HCT116 (cell line): ENCODE results near the gene TBCC. TPM values are rescaled to one million over a fixed set of nuclear protein-coding genes. Genes with fewer than 3 reads are reported as not detected.

Experiments
- ATAC-seq: fragments of 200-7000 bp; cut with Tn5 transposase; 2 replicates; pipeline ENCODE4 v1.9.1; 2020; ENCODE audit warnings: mild to moderate bottlenecking, moderate library complexity
- BruUV-seq: library from RNA; stranded (reverse); fragments of 400-500 nt; replicated peaks from 2 replicates; lab custom pipeline; 2021; lab: Mats Ljungman, UMichigan
- CTCF ChIA-PET: fragments of 300-600 bp; sonication (Branson Sonifier 250); formaldehyde crosslinking; loops from one replicate; lab custom pipeline; 2021; ENCODE audit warnings: antibody characterized with exemption; lab: Charles Lee
- POLR2A ChIA-PET: fragments of 300-600, 350-600 bp; sonication (Branson Sonifier 250); formaldehyde crosslinking; loops from one replicate; lab custom pipeline; 2021; ENCODE audit warnings: antibody characterized with exemption; lab: Charles Lee
- RAD21 ChIA-PET, 2 experiments: fragments of 300-600 bp; sonication (Branson Sonifier 250); formaldehyde crosslinking; loops; one replicate each; lab custom pipeline; 2023; ENCODE audit warnings: low total read pairs in 2 of 2; ENCODE audit not compliant: uncharacterized antibody in 2 of 2, unreplicated experiment in 2 of 2, low non-redundant PET in 1 of 2; lab: Charles Lee
- DNase-seq: peaks from one replicate; pipeline ENCODE4 v3.0.0-alpha.2; 2010; ENCODE audit warnings: low read depth, low spot score
- H2AFZ ChIP-seq: fragments of 200-600 bp; shearing (Covaris generic), sonication (generic); 2 replicates; pipeline ENCODE4 v1.6.1; 2017; ENCODE audit warnings: low read depth, mixed run types, mixed read lengths, antibody characterized with exemption, low read length; ENCODE audit not compliant: poor library complexity, severe bottlenecking
- H3K27ac ChIP-seq: 2 replicates; pipeline ENCODE4 v1.5.1; 2012; ENCODE audit warnings: low read depth, low read length
- H3K27me3 ChIP-seq: fragments of 200-600 bp; sonication (generic); 2 replicates; pipeline ENCODE4 v1.6.1; 2016; ENCODE audit warnings: mixed run types, low read length, mixed read lengths; ENCODE audit not compliant: insufficient read depth
- H3K36me3 ChIP-seq, 2 experiments: fragments of 200-500 bp in 1 of 2; fragments of 200-600 bp in 1 of 2; sonication (Bioruptor generic) in 1 of 2; sonication (generic) in 1 of 2; 2 replicates each; pipeline versions ENCODE4 v1.5.1 to v1.6.1; 2014 to 2016; ENCODE audit warnings: low read length in 2 of 2, inconsistent platforms in 1 of 2, mixed read lengths in 1 of 2, mixed run types in 1 of 2; ENCODE audit not compliant: insufficient read depth in 2 of 2, control insufficient read depth in 1 of 2
- H3K4me1 ChIP-seq, 2 experiments: fragments of 200-600 bp in 1 of 2; sonication (generic) in 1 of 2; 2 replicates each; pipeline versions ENCODE4 v1.5.1 to v1.6.1; 2012 to 2017; ENCODE audit warnings: low read length in 2 of 2, inconsistent platforms in 1 of 2, mild to moderate bottlenecking in 1 of 2, mixed read lengths in 1 of 2, mixed run types in 1 of 2, moderate library complexity in 1 of 2; ENCODE audit not compliant: insufficient read depth in 2 of 2, control insufficient read depth in 1 of 2
- H3K4me2 ChIP-seq: fragments of 200-600 bp; sonication (generic); 2 replicates; pipeline ENCODE4 v1.6.1; 2017; ENCODE audit warnings: mixed run types, low read length, mixed read lengths
- H3K4me3 ChIP-seq, 2 experiments: fragments of 200-600 bp in 1 of 2; sonication (generic) in 1 of 2; replicated peaks in 1 of 2; 2 replicates each; pipeline ENCODE4 v1.5.1; 2011 to 2016; ENCODE audit warnings: low read length in 2 of 2, control low read depth in 1 of 2, low read depth in 1 of 2, mild to moderate bottlenecking in 1 of 2, mixed read lengths in 1 of 2, mixed run types in 1 of 2
- H3K79me2 ChIP-seq: fragments of 200-600 bp; sonication (generic); 2 replicates; pipeline ENCODE4 v1.6.1; 2017; ENCODE audit warnings: mild to moderate bottlenecking, mixed run types, low read length, moderate library complexity, mixed read lengths; ENCODE audit not compliant: insufficient read depth
- H3K9ac ChIP-seq: fragments of 200-600 bp; sonication (generic); 2 replicates; pipeline ENCODE4 v1.6.1; 2016; ENCODE audit warnings: low read length, mixed read lengths
- H3K9me2 ChIP-seq: fragments of 200-600 bp; sonication (generic), shearing (Covaris generic); 2 replicates; pipeline ENCODE4 v1.6.1; 2017; ENCODE audit warnings: mixed run types, mild to moderate bottlenecking, moderate library complexity; ENCODE audit not compliant: insufficient read depth
- H3K9me3 ChIP-seq, 2 experiments: fragments of 200-500 bp in 1 of 2; fragments of 200-600 bp in 1 of 2; sonication (Bioruptor generic) in 1 of 2; sonication (generic) in 1 of 2; 2 replicates each; pipeline ENCODE4 v1.6.1; 2014 to 2017; ENCODE audit warnings: low read length in 2 of 2, mixed read lengths in 2 of 2, inconsistent platforms in 1 of 2, low read depth in 1 of 2, mild to moderate bottlenecking in 1 of 2, mixed run types in 1 of 2, moderate library complexity in 1 of 2; ENCODE audit not compliant: control insufficient read depth in 1 of 2, insufficient read depth in 1 of 2
- H4K20me1 ChIP-seq: fragments of 200-600 bp; sonication (generic), shearing (Covaris generic); 2 replicates; pipeline ENCODE4 v1.6.1; 2017; ENCODE audit warnings: mixed run types, mild to moderate bottlenecking, moderate library complexity; ENCODE audit not compliant: insufficient read depth
- CBX3 ChIP-seq: IDR thresholded peaks from 2 replicates; pipeline ENCODE4 v1.6.1; 2012; ENCODE audit warnings: low read depth
- CEBPB ChIP-seq: IDR thresholded peaks from 2 replicates; pipeline ENCODE4 v1.6.1; 2012; ENCODE audit warnings: low read depth
- EGR1 ChIP-seq: IDR thresholded peaks from 2 replicates; pipeline ENCODE4 v1.6.1; 2012; ENCODE audit warnings: low read depth
- EZH2 ChIP-seq: fragments of 200-600 bp; sonication (generic); IDR thresholded peaks from 2 replicates; pipeline ENCODE4 v1.6.1; 2017; ENCODE audit warnings: antibody characterized with exemption, mixed run types
- FOSL1 ChIP-seq: IDR thresholded peaks from 2 replicates; pipeline ENCODE4 v1.6.1; 2012; ENCODE audit warnings: low read depth
- JUND ChIP-seq: IDR thresholded peaks from 2 replicates; pipeline ENCODE4 v1.6.1; 2012
- POLR2A ChIP-seq: IDR thresholded peaks from 2 replicates; pipeline ENCODE4 v1.7.0; 2011; ENCODE audit warnings: borderline replicate concordance; ENCODE audit not compliant: insufficient read depth, insufficient read length; ENCODE audit errors: extremely low read depth
- POLR2AphosphoS5 ChIP-seq: IDR thresholded peaks from 2 replicates; pipeline ENCODE4 v1.6.1; 2011; ENCODE audit warnings: mild to moderate bottlenecking, low read depth, low read length, moderate library complexity
- RAD21 ChIP-seq: IDR thresholded peaks from 2 replicates; pipeline ENCODE4 v1.6.1; 2012; ENCODE audit warnings: low read depth, mild to moderate bottlenecking
- SIN3A ChIP-seq: IDR thresholded peaks from 2 replicates; pipeline ENCODE4 v1.6.1; 2012; ENCODE audit warnings: low read depth
- SP1 ChIP-seq: IDR thresholded peaks from 2 replicates; pipeline ENCODE4 v1.6.1; 2012; ENCODE audit warnings: low read depth
- SRF ChIP-seq: IDR thresholded peaks from 2 replicates; pipeline ENCODE4 v1.6.1; 2012; ENCODE audit warnings: low read depth
- TCF7L2 ChIP-seq: IDR thresholded peaks from 2 replicates; pipeline ENCODE4 v1.7.0; 2011; ENCODE audit warnings: borderline replicate concordance, inconsistent platforms; ENCODE audit not compliant: insufficient read depth, insufficient read length; ENCODE audit errors: extremely low read depth
- YY1 ChIP-seq: IDR thresholded peaks from 2 replicates; pipeline ENCODE4 v1.6.1; 2011; ENCODE audit warnings: low read length, low read depth, moderate library complexity, mild to moderate bottlenecking; ENCODE audit not compliant: insufficient replicate concordance; ENCODE audit errors: extremely low read depth
- ZFX ChIP-seq: fragments of 450-650 bp; IDR thresholded peaks from 2 replicates; pipeline ENCODE4 v1.6.1; 2017
- intact Hi-C: fragments of 100-400 bp; cut with micrococcal nuclease; formaldehyde crosslinking; loops from 2 replicates; pipeline ENCODE4 v1.10.0; 2022
- total RNA-seq: library from RNA; stranded (reverse); gene quantifications from one replicate; pipeline ENCODE4 v1.2.1, GENCODE V29; 2021; ENCODE audit not compliant: unreplicated experiment
- TF ChIP-seq, protein P1 (sequence below): IDR thresholded peaks from 2 replicates; pipeline ENCODE4 v1.6.1; 2012
- TF ChIP-seq, protein P2 (sequence below), 3 experiments: fragments of 200-600 bp in 1 of 3; sonication (generic) in 1 of 3; IDR thresholded peaks in 2 of 3; conservative IDR thresholded peaks in 1 of 3; 2 replicates each; pipeline ENCODE4 v1.5.1; 2012 to 2017; ENCODE audit warnings: low read depth in 2 of 3, low read length in 2 of 3, antibody characterized with exemption in 1 of 3, borderline replicate concordance in 1 of 3, control low read depth in 1 of 3, mild to moderate bottlenecking in 1 of 3, mixed read lengths in 1 of 3, mixed run types in 1 of 3, moderate library complexity in 1 of 3; ENCODE audit not compliant: insufficient read depth in 1 of 3
- TF ChIP-seq, protein P3 (sequence below): IDR thresholded peaks from 2 replicates; pipeline ENCODE4 v1.6.1; 2012; ENCODE audit warnings: low read depth
- TF ChIP-seq, protein P4 (sequence below): IDR thresholded peaks from 2 replicates; pipeline ENCODE4 v1.6.1; 2012

Gene TBCC
- total RNA-seq, 1 experiment from 2014 or later = 17.1 TPM

DNA sequence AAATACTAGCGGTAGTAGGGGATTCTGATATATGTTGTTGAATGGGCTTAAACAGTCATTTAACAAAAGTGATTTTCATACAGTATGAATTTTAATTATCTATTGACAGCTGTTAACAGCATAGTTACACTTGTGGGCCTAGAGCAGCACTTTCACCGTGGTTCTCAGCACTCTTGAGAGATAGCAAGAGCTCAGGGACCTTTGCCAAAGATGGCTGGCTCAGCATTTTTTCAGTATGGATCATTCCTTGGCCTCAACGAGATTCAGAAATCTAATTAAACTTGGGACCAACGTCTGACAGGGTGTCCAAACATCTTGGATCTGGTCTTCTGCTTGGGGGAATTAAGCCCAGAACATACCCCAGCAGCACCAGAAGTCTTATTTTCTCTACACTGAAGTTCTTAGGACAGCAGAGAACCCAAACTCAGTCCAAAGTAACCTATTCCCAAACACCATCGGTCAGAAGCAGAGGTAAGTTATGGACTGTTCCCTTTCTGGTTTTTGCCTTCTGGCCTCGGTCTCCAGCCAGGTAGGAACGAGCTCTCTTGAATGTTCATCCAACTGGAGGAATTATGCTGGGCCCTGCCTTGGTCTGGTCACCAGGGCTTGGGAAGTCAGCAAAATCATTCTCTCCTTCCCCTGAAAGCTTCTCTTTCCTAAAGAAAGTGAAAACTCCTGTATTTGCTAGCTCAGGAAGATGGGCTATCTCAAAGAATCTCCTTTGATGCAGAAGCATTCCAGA, 49.2 kb downstream of the TBCC start:
- Histone ChIP-seq H3K9me2 (no peaks in the 10 kb centered on the region), H2AFZ (no peak overlapping the region), H3K9me3 (no peaks in the 10 kb centered on the region), H3K27ac (no peak overlapping the region), H3K4me2 (no peak overlapping the region), H3K4me3 (no peak overlapping the region), H3K36me3 (no peaks in the 10 kb centered on the region), H3K79me2 (no peaks in the 10 kb centered on the region), H3K27me3 (no peaks in the 10 kb centered on the region), H3K9ac (no peak overlapping the region), H4K20me1 (no peaks in the 10 kb centered on the region), H3K4me1 (peaks cover 14 to 25% of the 10 kb centered on the region in 2 experiments; a peak in 3 of 4 replicates)
- CTCF ChIA-PET = no interaction called here
- RAD21 ChIA-PET = no interaction called here
- DNase-seq (no peak), ATAC-seq (no peak)
- intact Hi-C loops = no loop called here
- POLR2A ChIA-PET = no interaction called here
- TF ChIP-seq TCF7L2 (no peak), JUND (no peak), POLR2A (no peak), POLR2AphosphoS5 (no peak), EZH2 (no peak), RAD21 (no peak), SP1 (no peak), YY1 (no peak), FOSL1 (no peak), ZFX (no peak), SRF (no peak), CBX3 (no peak), CEBPB (no peak), EGR1 (no peak), SIN3A (no peak)
- TF ChIP-seq, protein P1, sequence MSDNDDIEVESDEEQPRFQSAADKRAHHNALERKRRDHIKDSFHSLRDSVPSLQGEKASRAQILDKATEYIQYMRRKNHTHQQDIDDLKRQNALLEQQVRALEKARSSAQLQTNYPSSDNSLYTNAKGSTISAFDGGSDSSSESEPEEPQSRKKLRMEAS = no peak
- TF ChIP-seq, protein P2, sequence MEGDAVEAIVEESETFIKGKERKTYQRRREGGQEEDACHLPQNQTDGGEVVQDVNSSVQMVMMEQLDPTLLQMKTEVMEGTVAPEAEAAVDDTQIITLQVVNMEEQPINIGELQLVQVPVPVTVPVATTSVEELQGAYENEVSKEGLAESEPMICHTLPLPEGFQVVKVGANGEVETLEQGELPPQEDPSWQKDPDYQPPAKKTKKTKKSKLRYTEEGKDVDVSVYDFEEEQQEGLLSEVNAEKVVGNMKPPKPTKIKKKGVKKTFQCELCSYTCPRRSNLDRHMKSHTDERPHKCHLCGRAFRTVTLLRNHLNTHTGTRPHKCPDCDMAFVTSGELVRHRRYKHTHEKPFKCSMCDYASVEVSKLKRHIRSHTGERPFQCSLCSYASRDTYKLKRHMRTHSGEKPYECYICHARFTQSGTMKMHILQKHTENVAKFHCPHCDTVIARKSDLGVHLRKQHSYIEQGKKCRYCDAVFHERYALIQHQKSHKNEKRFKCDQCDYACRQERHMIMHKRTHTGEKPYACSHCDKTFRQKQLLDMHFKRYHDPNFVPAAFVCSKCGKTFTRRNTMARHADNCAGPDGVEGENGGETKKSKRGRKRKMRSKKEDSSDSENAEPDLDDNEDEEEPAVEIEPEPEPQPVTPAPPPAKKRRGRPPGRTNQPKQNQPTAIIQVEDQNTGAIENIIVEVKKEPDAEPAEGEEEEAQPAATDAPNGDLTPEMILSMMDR (IDR thresholded peaks at IDR 0.05 in 2 of 3, conservative IDR thresholded peaks at IDR 0.05 in 1 of 3; ENCODE audit: borderline replicate concordance in 1 of 3, insufficient read depth in 1 of 3, low read depth in 2 of 3, low read length in 2 of 3) = no peak
- TF ChIP-seq, protein P3, sequence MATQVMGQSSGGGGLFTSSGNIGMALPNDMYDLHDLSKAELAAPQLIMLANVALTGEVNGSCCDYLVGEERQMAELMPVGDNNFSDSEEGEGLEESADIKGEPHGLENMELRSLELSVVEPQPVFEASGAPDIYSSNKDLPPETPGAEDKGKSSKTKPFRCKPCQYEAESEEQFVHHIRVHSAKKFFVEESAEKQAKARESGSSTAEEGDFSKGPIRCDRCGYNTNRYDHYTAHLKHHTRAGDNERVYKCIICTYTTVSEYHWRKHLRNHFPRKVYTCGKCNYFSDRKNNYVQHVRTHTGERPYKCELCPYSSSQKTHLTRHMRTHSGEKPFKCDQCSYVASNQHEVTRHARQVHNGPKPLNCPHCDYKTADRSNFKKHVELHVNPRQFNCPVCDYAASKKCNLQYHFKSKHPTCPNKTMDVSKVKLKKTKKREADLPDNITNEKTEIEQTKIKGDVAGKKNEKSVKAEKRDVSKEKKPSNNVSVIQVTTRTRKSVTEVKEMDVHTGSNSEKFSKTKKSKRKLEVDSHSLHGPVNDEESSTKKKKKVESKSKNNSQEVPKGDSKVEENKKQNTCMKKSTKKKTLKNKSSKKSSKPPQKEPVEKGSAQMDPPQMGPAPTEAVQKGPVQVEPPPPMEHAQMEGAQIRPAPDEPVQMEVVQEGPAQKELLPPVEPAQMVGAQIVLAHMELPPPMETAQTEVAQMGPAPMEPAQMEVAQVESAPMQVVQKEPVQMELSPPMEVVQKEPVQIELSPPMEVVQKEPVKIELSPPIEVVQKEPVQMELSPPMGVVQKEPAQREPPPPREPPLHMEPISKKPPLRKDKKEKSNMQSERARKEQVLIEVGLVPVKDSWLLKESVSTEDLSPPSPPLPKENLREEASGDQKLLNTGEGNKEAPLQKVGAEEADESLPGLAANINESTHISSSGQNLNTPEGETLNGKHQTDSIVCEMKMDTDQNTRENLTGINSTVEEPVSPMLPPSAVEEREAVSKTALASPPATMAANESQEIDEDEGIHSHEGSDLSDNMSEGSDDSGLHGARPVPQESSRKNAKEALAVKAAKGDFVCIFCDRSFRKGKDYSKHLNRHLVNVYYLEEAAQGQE = no peak
- TF ChIP-seq, protein P4, sequence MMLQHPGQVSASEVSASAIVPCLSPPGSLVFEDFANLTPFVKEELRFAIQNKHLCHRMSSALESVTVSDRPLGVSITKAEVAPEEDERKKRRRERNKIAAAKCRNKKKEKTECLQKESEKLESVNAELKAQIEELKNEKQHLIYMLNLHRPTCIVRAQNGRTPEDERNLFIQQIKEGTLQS = no peak
- no TSS peak for BruUV-seq
